ENCODE measurements around the gene C4BPA.

Gene C4BPA

GRCh38 chr1:207077470-207078377 lies 26.3 kb upstream of the C4BPA start:
- DNase-seq (ENCODE audit: low read depth in 2 of 2): peak; percentile 36 to 50

- no peak for DNase-seq (ENCODE audit: low read depth in 2 of 2)
These were observed 25.4 kb upstream of the C4BPA start for GRCh38 chr1:207078578-207079132.

DNA sequence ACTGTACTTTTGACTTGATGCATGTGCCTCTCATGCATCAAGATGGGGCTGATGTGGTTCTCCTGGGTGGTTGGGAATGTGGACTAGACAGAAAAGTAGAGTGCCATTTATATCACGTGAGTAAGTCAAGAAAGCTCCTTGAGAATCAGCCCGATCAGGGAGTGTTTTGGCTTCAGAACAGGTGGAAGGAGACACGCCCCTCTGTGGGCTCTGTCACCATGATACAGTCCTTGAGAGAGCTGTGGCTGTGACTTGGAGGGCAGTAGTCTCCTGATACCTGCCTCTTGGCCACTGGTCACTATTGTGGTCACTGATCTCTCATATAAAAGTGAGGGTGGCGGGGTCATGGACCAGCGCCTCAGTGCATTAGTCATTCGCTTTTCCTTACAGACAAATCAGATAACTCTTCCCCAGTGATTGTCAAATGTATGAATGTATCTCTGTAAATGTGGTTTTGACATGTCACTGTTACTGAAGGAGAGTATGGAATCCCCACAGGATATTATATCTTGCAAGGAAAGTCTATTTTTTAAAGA lies 24.3 kb upstream of the C4BPA start:
- no peak for DNase-seq (ENCODE audit: low read depth in 2 of 2)

- no peak for DNase-seq (ENCODE audit: low read depth in 2 of 2)
These were observed 22.9 kb upstream of the C4BPA start for GRCh38 chr1:207081088-207081487.

GRCh38 chr1:207081806-207082205 lies 22.2 kb upstream of the C4BPA start:
- no peak for DNase-seq (ENCODE audit: low read depth in 2 of 2)

DNA sequence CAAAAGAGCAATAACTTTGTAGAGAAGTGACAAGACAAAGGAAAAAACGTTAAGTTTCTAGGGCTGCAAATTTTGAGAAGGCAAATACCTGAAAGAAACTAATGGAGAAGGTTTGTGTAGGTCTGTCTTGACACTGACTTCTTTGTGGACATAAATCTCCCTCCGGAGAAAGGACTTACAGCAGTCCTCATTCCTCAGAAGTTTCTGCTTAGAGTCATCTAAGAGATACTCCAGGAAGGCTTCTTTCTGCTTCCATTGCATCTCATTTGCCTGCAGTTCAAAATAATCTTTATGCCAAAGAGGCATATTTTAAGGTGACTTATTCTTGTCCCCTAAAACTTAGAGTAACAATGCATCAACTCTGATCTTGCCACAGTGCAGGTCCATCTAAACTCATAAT lies 19.8 kb upstream of the C4BPA start:
- no peak for DNase-seq (ENCODE audit: low read depth in 2 of 2)

DNA sequence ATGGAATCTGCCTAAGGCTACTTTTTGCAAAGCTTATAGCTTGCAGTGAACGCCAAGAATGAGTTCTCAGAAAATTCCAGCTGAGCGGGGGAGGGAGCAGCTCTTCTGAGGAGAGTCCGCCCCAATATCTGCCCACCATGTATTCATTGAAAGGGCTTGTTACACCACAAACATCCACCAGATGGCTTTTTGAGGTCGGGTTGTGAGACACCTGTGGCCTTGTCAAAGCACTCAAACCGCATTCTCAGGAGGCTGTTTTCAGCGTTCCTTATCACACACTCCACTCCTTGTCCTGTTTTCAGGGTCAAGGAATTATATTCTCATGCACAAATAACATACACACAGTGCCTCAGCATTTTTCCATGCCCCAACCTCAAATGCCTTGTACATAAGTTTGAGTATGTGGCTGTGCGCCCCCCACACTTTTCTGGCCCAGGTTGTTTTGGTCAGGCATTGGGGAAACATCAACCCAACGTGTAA lies 19.3 kb upstream of the C4BPA start:
- DNase-seq (ENCODE audit: low read depth in 2 of 2): peak in 1 of 2 experiments; percentile 21

- DNase-seq (ENCODE audit: low read depth in 2 of 2): no peak
These were observed 18.1 kb upstream of the C4BPA start for GRCh38 chr1:207085887-207086286.

DNA sequence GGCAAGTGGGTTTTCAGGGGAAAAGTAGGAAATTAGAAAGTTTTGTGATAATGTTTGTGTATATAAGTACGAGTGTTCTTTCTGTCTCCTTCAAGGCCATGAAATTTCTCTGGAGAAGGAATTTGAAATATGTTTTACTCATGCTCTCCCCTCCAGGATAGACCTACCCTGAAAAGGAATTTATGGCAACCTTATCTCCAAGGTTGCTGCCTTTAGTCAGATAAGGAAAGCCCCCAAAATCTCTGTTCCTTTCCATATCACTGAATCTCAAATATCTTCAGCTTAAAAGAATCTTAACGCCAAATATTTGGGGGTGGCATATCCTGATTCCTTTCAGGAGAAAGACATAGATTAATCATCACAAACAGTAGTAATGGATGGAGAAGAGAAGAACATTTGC lies 15.9 kb upstream of the C4BPA start:
- no peak for DNase-seq (ENCODE audit: low read depth in 2 of 2)

DNA sequence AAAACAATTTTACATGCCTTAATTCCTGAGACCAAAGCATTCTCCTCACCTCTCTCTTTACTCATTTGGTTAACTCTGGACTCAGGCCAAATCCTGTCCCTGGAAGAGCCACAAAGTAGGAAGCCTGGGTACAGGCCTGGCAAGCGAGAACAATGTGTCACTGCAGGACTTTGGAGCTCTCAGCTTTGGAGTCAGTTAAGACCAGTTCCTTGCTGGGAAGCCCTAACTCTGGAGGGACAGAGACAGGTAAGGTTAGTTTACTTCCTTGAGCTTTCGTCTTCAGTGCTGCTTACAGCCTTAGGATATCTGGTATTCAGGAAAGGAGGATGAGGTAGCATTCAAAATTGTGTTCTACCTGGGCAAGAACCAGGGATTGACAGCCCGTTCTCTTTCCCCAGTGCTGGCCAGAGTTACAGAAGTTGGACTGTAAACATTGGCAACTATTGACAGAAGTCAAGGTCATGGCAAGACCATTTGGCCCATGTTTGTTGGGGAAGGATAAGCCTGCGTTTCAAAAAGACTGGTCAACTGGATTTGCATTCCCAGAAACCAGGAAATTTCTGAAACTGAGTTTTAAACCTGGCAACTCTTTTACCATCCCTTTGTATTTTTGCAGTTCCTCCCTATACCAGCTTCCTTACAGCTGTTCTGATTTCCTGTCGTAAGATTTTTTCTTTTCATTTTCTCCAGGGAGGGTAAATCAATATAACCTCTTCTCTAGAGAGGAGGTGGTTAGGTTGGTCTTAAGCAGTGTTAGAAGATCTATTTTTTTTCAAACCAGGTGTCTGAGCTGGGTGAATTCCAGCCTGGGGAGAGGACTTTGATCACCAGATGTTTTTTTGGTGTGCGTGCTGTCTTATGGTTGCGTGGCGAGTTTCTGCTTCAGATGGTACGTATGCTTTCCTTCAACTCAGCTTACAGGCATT lies 15.1 kb upstream of the C4BPA start, which contains the start of gene C4BPB:
C4BPB (plus strand) TSS at position 160 of the 926 bp plus-strand sequence; CDS start at position 832, 672 bp downstream.
- DNase-seq (ENCODE audit: low read depth in 2 of 2): no peak

- DNase-seq (ENCODE audit: low read depth in 2 of 2): no peak
These were observed 14.2 kb upstream of the C4BPA start for GRCh38 chr1:207089627-207090355.

DNA sequence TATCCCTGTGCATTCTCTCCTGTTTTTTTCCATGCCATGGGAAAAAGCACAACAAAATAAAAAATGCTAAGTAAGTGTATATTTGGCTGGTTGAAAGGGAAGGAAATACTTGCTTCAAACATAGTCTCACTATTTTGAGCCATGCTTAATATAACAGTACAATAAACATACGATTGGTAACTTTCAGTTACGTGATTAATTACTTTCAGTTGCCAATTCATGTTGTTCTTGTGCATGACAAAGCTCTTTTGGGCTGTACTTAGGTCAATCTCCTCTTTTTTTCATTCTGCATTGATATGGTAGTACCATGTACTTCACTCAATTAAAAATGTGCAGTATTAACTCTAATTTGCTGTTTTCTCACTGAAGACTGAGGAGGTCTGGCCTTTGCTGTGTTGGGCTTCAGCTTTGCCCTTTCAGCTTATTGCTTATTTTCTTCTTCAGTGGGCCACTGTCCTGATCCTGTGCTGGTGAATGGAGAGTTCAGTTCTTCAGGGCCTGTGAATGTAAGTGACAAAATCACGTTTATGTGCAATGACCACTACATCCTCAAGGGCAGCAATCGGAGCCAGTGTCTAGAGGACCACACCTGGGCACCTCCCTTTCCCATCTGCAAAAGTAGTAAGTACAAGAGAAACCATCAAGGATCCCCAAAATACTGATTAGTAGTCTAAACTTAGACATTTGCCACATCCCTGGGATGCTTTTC lies 12.7 kb upstream of the C4BPA start:
- no peak for DNase-seq (ENCODE audit: low read depth in 2 of 2)

DNA sequence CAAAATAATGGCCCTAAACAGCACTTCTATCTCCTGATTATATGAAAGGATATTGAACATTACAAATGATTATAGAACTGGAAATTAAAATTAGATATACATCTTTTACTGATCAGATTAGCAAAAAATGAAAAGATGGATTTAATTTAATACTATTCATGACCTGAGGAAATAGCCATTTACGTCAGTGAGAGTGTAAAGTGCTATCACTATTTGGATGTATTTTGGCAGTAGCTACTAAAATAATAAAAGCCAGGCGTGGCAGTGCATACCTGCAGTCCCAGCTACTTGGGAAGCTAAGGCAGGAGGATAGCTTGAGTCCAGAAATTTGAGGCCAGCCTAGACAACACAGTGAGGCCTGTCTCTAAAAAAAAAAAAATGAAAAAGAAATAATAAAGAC lies 10.1 kb upstream of the C4BPA start:
- no peak for DNase-seq (ENCODE audit: low read depth in 2 of 2)

DNA sequence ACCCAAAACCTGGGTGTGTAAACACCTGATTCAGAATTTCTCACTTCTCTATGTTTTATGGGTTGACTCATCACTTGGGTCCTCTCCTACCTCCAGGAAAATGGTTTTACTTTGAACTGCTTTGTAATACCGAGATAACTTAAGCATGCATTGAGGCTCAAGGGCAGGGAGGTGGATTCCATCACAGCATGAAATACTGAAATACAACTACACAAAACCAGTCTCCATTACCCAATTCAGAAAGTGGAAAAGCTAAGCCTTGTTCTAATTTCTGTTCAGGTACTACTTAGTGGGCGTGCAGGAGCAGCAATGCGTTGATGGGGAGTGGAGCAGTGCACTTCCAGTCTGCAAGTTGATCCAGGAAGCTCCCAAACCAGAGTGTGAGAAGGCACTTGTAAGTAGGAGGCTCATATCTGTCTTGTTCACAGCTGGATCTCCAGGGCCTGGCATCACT lies 6.1 kb upstream of the C4BPA start:
- DNase-seq (ENCODE audit: low read depth in 2 of 2): no peak

GRCh38 chr1:207101720-207102119 lies 2.3 kb upstream of the C4BPA start:
- DNase-seq (ENCODE audit: low read depth in 2 of 2): no peak

DNA sequence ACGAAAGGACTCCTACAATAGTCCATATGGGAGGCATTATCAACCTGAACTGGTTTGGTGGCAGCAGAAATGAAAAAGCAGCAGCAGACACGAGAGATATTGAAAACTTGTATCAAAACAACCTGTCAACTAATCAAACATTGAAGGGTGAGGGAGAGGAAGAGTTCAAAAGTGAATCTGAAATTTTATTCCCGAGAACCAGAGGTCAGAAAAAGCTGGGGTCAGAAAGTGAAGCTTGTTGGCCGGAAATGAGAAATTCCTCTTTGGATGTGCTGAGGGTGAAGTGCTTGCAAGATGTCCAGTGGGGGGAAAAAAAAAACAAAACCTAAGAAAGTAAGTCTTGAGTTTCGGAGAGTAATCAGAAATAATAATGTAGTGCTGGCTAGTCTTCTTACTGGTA lies 1.9 kb upstream of the C4BPA start:
- DNase-seq (ENCODE audit: low read depth in 2 of 2): no peak

- no peak for DNase-seq (ENCODE audit: low read depth in 2 of 2)
These were observed 1.4 kb upstream of the C4BPA start for GRCh38 chr1:207102659-207103058.

DNA sequence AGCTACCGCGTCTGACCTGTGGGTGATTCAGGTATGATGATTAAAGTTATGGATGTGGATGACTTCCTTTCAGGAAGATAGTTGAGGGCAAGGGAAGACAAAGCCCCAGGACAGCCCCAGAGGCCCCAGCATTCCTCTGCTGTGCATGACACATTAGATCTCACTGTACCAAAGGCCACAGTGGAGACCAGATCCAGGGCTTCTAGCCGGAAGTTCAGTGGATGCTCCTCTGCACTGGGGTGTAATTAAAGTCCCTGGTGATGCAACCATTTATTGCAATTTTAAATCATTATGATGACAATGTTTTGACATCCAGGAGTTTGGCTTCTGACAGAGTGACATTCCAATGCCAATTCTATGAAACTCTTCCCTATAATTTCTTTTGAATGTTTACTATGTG lies 5.0 kb downstream of the C4BPA start:
- DNase-seq (ENCODE audit: low read depth in 2 of 2): no peak

DNA sequence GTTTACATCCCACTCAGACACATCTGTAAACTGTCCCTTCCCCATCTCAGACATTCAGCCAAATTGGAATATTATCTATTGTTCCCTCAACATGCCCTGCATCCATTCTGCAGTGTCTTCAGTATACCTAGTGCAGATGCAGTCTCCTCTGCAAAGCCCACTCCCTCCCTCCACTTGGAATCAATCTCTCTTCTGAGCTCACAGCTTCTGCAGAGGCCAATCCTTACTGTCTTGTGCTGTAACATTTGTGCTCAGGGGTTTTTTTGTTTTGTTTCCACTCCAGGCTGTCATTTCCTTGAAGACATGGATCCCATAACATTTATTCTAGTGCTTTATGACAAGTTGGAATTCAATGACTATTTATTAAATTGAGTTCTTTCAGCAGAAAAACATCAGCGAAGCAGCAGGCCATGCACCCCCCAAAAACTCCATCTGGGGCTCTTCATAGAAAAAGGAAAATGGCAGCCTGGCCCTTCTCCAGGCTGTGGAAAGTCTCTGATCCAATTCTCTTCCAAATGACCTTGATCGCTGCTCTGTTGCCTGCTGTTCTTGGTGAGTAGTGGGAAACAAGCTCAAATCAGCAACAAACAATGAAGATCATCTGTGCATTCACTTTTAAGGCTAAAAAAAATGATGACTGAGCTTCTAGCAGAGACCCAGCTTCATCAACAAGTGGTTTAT lies 8.7 kb downstream of the C4BPA start:
- DNase-seq (ENCODE audit: low read depth in 2 of 2): no peak

GRCh38 chr1:207115269-207115668 lies 11.2 kb downstream of the C4BPA start:
- peak; percentile 1 to 2 for DNase-seq (ENCODE audit: low read depth in 2 of 2)
